ENCODE measurements around the gene PCCA. TPM values are rescaled to one million over a fixed set of nuclear protein-coding genes. Genes with fewer than 3 reads are reported as not detected.

Gene PCCA
- total and polyA plus RNA-seq, 2 donors (not counting 1 experiment from before 2014, with no cell fraction given) = 11.2 to 73.0 TPM

DNA sequence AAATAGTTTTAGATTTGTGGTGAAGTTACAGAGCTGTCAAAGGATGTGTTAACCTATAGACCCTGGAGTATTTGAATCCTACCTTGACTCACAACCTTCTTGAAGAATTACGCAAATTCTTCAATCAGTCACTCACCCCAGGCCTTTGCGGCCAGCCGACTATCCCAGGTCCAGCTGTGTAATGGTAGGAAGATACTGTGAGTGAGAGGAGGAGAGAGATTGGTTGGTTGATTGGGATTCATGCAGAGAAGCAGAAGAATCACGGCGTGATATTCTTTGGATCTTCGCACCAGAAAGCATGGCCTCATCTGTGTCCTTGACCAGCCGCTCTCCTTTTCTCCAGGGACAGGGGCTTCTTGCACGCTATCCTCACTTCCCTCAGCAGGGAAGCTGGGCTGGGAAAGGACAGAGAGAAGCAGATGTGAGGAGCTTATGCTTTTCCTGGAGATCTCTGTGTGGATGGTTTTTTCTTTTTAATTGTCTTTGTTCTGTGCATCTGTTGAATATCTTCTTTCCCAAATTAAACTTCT lies 250.6 kb downstream of the PCCA start:
- no peak for DNase-seq (ENCODE audit: low read depth in 2 of 2)
- Histone ChIP-seq H3K27me3 (ENCODE audit: control insufficient read depth, insufficient read depth, low read length) (no peaks in the 10 kb centered on the region), H3K79me2 (ENCODE audit: control insufficient read depth, insufficient read depth, low read length) (no peaks in the 10 kb centered on the region), H2AFZ (ENCODE audit: low read length) (no peak overlapping the region), H3K36me3 (ENCODE audit: control insufficient read depth, insufficient read depth, low read length) (no peaks in the 10 kb centered on the region), H3K4me3 (replicated peaks in 1 of 4; ENCODE audit: control extremely low read depth in 1 of 4, insufficient read depth in 1 of 4, low read depth in 3 of 4, low read length in 4 of 4) (no peak overlapping the region), H3K9ac (ENCODE audit: insufficient read depth, low read length) (no peak overlapping the region), H3K4me1 (ENCODE audit: control insufficient read depth, extremely low read depth, insufficient read depth, low read length) (no peaks in the 10 kb centered on the region), H3K9me3 (ENCODE audit: control insufficient read depth, insufficient read depth, low read depth, low read length) (no peaks in the 10 kb centered on the region), H3K27ac (ENCODE audit: insufficient read depth, low read length) (no peak overlapping the region), H3K4me2 (ENCODE audit: extremely low read depth, insufficient read depth, low read length) (no peak overlapping the region), H4K20me1 (ENCODE audit: control insufficient read depth, extremely low read depth, insufficient read depth, low read length) (no peaks in the 10 kb centered on the region)
- TF ChIP-seq EZH2 (IDR thresholded peaks at IDR 0.05; ENCODE audit: low read length, missing control alignments) (no peak), CTCF (conservative IDR thresholded peaks at IDR 0.05 in 1 of 2, IDR thresholded peaks at IDR 0.05 in 1 of 2; ENCODE audit: low read depth in 1 of 2, low read length in 2 of 2) (no peak)

- no peak for DNase-seq (ENCODE audit: low read depth in 2 of 2)
- TF ChIP-seq EZH2 (IDR thresholded peaks at IDR 0.05; ENCODE audit: low read length, missing control alignments) (no peak), CTCF (conservative IDR thresholded peaks at IDR 0.05 in 1 of 2, IDR thresholded peaks at IDR 0.05 in 1 of 2; ENCODE audit: low read depth in 1 of 2, low read length in 2 of 2) (no peak)
- H3K27me3 ChIP-seq (ENCODE audit: control insufficient read depth, insufficient read depth, low read length) = no peaks in the 10 kb centered on the region
Measured at GRCh38 chr13:100340865-100341264, 252.0 kb downstream of the PCCA start.

GRCh38 chr13:100341327-100341726 lies 252.4 kb downstream of the PCCA start:
- no peak overlapping the region for H2AFZ ChIP-seq (ENCODE audit: low read length)
- H3K9ac ChIP-seq (ENCODE audit: insufficient read depth, low read length) = no peak overlapping the region
- no peaks in the 10 kb centered on the region for H3K36me3 ChIP-seq (ENCODE audit: control insufficient read depth, insufficient read depth, low read length)
- no peak overlapping the region for H3K4me3 ChIP-seq (replicated peaks in 1 of 4; ENCODE audit: control extremely low read depth in 1 of 4, insufficient read depth in 1 of 4, low read depth in 3 of 4, low read length in 4 of 4)
- no peaks in the 10 kb centered on the region for H4K20me1 ChIP-seq (ENCODE audit: control insufficient read depth, extremely low read depth, insufficient read depth, low read length)
- H3K27ac ChIP-seq (ENCODE audit: insufficient read depth, low read length) = no peak overlapping the region
- no peaks in the 10 kb centered on the region for H3K9me3 ChIP-seq (ENCODE audit: control insufficient read depth, insufficient read depth, low read depth, low read length)
- no peaks in the 10 kb centered on the region for H3K27me3 ChIP-seq (ENCODE audit: control insufficient read depth, insufficient read depth, low read length)
- TF ChIP-seq CTCF (conservative IDR thresholded peaks at IDR 0.05 in 1 of 2, IDR thresholded peaks at IDR 0.05 in 1 of 2; ENCODE audit: low read depth in 1 of 2, low read length in 2 of 2) = no peak
- TF ChIP-seq EZH2 (IDR thresholded peaks at IDR 0.05; ENCODE audit: low read length, missing control alignments) = no peak
- no peaks in the 10 kb centered on the region for H3K79me2 ChIP-seq (ENCODE audit: control insufficient read depth, insufficient read depth, low read length)
- no peak overlapping the region for H3K4me2 ChIP-seq (ENCODE audit: extremely low read depth, insufficient read depth, low read length)
- DNase-seq (ENCODE audit: low read depth in 2 of 2) = no peak
- H3K4me1 ChIP-seq (ENCODE audit: control insufficient read depth, extremely low read depth, insufficient read depth, low read length) = no peaks in the 10 kb centered on the region

More at GRCh38 chr13:100340865-100341264, 252.0 kb downstream of the PCCA start:
- Histone ChIP-seq H3K4me2 (ENCODE audit: extremely low read depth, insufficient read depth, low read length) (no peak overlapping the region), H3K9ac (ENCODE audit: insufficient read depth, low read length) (no peak overlapping the region), H3K4me3 (replicated peaks in 1 of 4; ENCODE audit: control extremely low read depth in 1 of 4, insufficient read depth in 1 of 4, low read depth in 3 of 4, low read length in 4 of 4) (no peak overlapping the region), H3K36me3 (ENCODE audit: control insufficient read depth, insufficient read depth, low read length) (no peaks in the 10 kb centered on the region), H3K4me1 (ENCODE audit: control insufficient read depth, extremely low read depth, insufficient read depth, low read length) (no peaks in the 10 kb centered on the region), H4K20me1 (ENCODE audit: control insufficient read depth, extremely low read depth, insufficient read depth, low read length) (no peaks in the 10 kb centered on the region), H3K9me3 (ENCODE audit: control insufficient read depth, insufficient read depth, low read depth, low read length) (no peaks in the 10 kb centered on the region), H3K79me2 (ENCODE audit: control insufficient read depth, insufficient read depth, low read length) (no peaks in the 10 kb centered on the region), H3K27ac (ENCODE audit: insufficient read depth, low read length) (no peak overlapping the region), H2AFZ (ENCODE audit: low read length) (no peak overlapping the region)
